GM12878 (cell line): ENCODE results near the gene RBPMS2. TPM values are rescaled to one million over a fixed set of nuclear protein-coding genes. Genes with fewer than 3 reads are reported as not detected.

Experiments
- BHLHE40 ChIP-seq, 2 experiments: fragments of 450-650 bp in 1 of 2; IDR thresholded peaks; 2 replicates each; pipeline ENCODE4 v1.6.1; 2011 to 2017; ENCODE audit warnings: low read depth in 2 of 2, borderline replicate concordance in 1 of 2, improper control_type of control experiment in 1 of 2, low read length in 1 of 2, mild to moderate bottlenecking in 1 of 2
- GATAD2B ChIP-seq: fragments of 450-650 bp; conservative IDR thresholded peaks from 2 replicates; pipeline ENCODE4 v1.6.1; 2017; ENCODE audit warnings: low read depth, mild to moderate bottlenecking, moderate library complexity
- PAX5 ChIP-seq: IDR thresholded peaks from 2 replicates; pipeline ENCODE4 v1.6.1; 2011; ENCODE audit warnings: low read depth, low read length, borderline replicate concordance
- PBX3 ChIP-seq: IDR thresholded peaks from 2 replicates; pipeline ENCODE4 v1.6.1; 2011; ENCODE audit warnings: mild to moderate bottlenecking, low read depth, low read length, moderate library complexity; ENCODE audit not compliant: insufficient replicate concordance
- POLR2A ChIP-seq: IDR thresholded peaks from 2 replicates; pipeline ENCODE4 v1.6.1; 2011; ENCODE audit warnings: low read depth, mild to moderate bottlenecking, low read length
- SMARCA5 ChIP-seq: fragments of 450-650 bp; IDR thresholded peaks from 2 replicates; pipeline ENCODE4 v1.6.1; 2017; ENCODE audit warnings: mild to moderate bottlenecking
- SPI1 ChIP-seq: IDR thresholded peaks from 2 replicates; pipeline ENCODE4 v1.6.1; 2011; ENCODE audit warnings: low read depth, mild to moderate bottlenecking, low read length, moderate library complexity, borderline replicate concordance; ENCODE audit not compliant: insufficient read depth
- TBL1XR1 ChIP-seq: IDR thresholded peaks from 2 replicates; pipeline ENCODE4 v1.6.1; 2012; ENCODE audit warnings: low read depth, low read length, improper control_type of control experiment
- YBX1 ChIP-seq: fragments of 450-650 bp; IDR thresholded peaks from 2 replicates; pipeline ENCODE4 v1.6.1; 2016; ENCODE audit warnings: antibody characterized with exemption
- YY1 ChIP-seq: IDR thresholded peaks from 2 replicates; pipeline ENCODE4 v1.6.1; 2011; ENCODE audit warnings: low read depth, mild to moderate bottlenecking, low read length
- ZZZ3 ChIP-seq: IDR thresholded peaks from 2 replicates; pipeline ENCODE4 v1.6.1; 2011; ENCODE audit warnings: low read depth; ENCODE audit not compliant: control insufficient read depth, insufficient read length
- polyA plus RNA-seq, 11 experiments: library from polyadenylated mRNA; depleted of rRNA in 4 of 11; unstranded in 6 of 11; stranded (reverse) in 5 of 11; fragments of >200 nt; fragmentation: Nextera tagmentation in 4 of 11; fragmentation: Illumina TruSeq in 1 of 11; extraction: Ambion mirVana in 4 of 11; extraction: Trizol in 1 of 11; gene quantifications; 1 replicate in 1 of 11; 2 replicates in 10 of 11; pipeline versions ENCODE4 v1.2.1 to v1.2.3, GENCODE V29; 2011 to 2016; ENCODE audit warnings: inconsistent platforms in 2 of 11, missing spikeins in 2 of 11, low read depth in 1 of 11
- total RNA-seq, 4 experiments: library from RNA; depleted of rRNA in 3 of 4; stranded (reverse); fragments of >200 nt in 3 of 4; fragmentation: Illumina TruSeq in 1 of 4; extraction: Trizol in 1 of 4; gene quantifications; 2 replicates each; pipeline versions ENCODE4 v1.2.1 to v1.2.3, GENCODE V29; 2013 to 2021
- TF ChIP-seq, protein P1 (sequence below): IDR thresholded peaks from 2 replicates; pipeline ENCODE4 v1.6.1; 2012; ENCODE audit warnings: mild to moderate bottlenecking, low read depth, low read length

RBPMS2 gene
- total and polyA plus RNA-seq, 10 of the 15 experiments (the other 5 are each of a cell fraction or from before 2014, with no cell fraction given) = 0.06 to 0.31 (median 0.19) TPM; not detected in 3

- TF ChIP-seq, protein P1, sequence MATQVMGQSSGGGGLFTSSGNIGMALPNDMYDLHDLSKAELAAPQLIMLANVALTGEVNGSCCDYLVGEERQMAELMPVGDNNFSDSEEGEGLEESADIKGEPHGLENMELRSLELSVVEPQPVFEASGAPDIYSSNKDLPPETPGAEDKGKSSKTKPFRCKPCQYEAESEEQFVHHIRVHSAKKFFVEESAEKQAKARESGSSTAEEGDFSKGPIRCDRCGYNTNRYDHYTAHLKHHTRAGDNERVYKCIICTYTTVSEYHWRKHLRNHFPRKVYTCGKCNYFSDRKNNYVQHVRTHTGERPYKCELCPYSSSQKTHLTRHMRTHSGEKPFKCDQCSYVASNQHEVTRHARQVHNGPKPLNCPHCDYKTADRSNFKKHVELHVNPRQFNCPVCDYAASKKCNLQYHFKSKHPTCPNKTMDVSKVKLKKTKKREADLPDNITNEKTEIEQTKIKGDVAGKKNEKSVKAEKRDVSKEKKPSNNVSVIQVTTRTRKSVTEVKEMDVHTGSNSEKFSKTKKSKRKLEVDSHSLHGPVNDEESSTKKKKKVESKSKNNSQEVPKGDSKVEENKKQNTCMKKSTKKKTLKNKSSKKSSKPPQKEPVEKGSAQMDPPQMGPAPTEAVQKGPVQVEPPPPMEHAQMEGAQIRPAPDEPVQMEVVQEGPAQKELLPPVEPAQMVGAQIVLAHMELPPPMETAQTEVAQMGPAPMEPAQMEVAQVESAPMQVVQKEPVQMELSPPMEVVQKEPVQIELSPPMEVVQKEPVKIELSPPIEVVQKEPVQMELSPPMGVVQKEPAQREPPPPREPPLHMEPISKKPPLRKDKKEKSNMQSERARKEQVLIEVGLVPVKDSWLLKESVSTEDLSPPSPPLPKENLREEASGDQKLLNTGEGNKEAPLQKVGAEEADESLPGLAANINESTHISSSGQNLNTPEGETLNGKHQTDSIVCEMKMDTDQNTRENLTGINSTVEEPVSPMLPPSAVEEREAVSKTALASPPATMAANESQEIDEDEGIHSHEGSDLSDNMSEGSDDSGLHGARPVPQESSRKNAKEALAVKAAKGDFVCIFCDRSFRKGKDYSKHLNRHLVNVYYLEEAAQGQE = no peak
- TF ChIP-seq YY1 = no peak
- no peak for TF ChIP-seq YBX1
- TF ChIP-seq BHLHE40 (IDR thresholded peaks at IDR 0.05; ENCODE audit: borderline replicate concordance in 1 of 2, low read depth in 2 of 2, low read length in 1 of 2) = no peak
- TF ChIP-seq ZZZ3 = no peak
- no peak for TF ChIP-seq PAX5
- TF ChIP-seq SPI1 = no peak
- no peak for TF ChIP-seq SMARCA5
- TF ChIP-seq POLR2A = no peak
- TF ChIP-seq PBX3 = no peak
- no peak for TF ChIP-seq GATAD2B
- TF ChIP-seq TBL1XR1 = no peak
- TF ChIP-seq, all 136 proteins: peak for 0
Observed at GRCh38 chr15:64738226-64739095, 36.9 kb downstream of the RBPMS2 start (continued).
